Neuron (in vitro differentiated cells): Measurements from ENCODE around the gene OR2T2.
"Not testable (repeated sequence)": the region's sequence is repeated elsewhere in the genome, so short reads cannot be mapped to it uniquely, and the experiment has no call there.

Experiments used
- H2AFZ ChIP-seq: one replicate; pipeline ENCODE4 v1.6.1; 2013; ENCODE audit warnings: low read depth, mild to moderate bottlenecking, inconsistent platforms, low read length, moderate library complexity
- H3K27me3 ChIP-seq: one replicate; pipeline ENCODE4 v1.6.1; 2013; ENCODE audit warnings: low read length; ENCODE audit not compliant: insufficient read depth
- H3K36me3 ChIP-seq: one replicate; pipeline ENCODE4 v1.6.1; 2013; ENCODE audit warnings: low read length; ENCODE audit not compliant: insufficient read depth
- H3K4me1 ChIP-seq: one replicate; pipeline ENCODE4 v1.6.1; 2013; ENCODE audit warnings: low read length; ENCODE audit not compliant: insufficient read depth
- H3K4me3 ChIP-seq: 2 replicates; pipeline ENCODE4 v1.5.1; 2013; ENCODE audit warnings: mild to moderate bottlenecking, low read length, moderate library complexity
- H3K9me3 ChIP-seq: one replicate; pipeline ENCODE4 v1.6.1; 2013; ENCODE audit warnings: low read length

Gene OR2T2

DNA sequence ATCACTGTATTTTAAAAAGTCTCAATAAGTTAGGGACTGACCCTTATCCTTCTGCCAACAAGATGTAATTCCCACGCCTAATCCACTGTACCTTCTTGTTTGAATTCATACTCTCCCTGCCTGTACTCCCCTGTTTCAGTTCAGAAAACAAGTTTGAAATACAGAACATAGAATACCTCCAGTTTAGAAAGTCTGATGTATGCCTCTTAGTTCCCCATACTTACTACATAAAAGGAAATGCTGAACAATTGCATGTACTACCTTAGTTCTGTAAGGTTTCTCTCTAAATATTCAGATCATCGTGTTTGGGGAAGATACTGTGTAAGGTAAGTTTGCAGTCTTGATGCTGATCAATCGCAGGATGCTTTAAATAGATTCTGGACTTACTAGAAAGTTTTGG is 9.1 kb upstream of the OR2T2 start:
- not testable (repeated sequence) for H3K9me3 ChIP-seq, H3K4me1 ChIP-seq, H3K4me3 ChIP-seq, H3K36me3 ChIP-seq, H3K27me3 ChIP-seq, H2AFZ ChIP-seq

DNA sequence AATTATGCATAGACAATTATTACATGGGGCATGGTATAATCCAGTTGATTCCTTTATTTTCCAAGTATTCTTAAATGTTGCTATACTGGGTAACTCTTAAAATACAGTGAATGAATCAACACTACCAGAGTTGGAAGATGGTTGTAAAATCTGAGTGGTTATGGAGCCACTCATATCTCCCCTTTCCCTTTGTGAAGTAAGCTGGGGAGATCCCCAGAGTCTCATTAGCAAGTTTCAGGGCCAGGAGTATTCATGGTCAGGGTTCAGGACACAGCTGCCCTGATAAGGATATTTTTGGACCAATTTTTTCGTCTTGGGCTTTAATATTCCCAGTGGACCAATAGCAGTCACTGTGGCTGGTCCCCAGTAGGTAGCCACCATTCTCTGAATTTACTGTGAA is 6.8 kb upstream of the OR2T2 start:
- H3K36me3 ChIP-seq, H2AFZ ChIP-seq, H3K27me3 ChIP-seq, H3K9me3 ChIP-seq, H3K4me3 ChIP-seq, H3K4me1 ChIP-seq: not testable (repeated sequence)

DNA sequence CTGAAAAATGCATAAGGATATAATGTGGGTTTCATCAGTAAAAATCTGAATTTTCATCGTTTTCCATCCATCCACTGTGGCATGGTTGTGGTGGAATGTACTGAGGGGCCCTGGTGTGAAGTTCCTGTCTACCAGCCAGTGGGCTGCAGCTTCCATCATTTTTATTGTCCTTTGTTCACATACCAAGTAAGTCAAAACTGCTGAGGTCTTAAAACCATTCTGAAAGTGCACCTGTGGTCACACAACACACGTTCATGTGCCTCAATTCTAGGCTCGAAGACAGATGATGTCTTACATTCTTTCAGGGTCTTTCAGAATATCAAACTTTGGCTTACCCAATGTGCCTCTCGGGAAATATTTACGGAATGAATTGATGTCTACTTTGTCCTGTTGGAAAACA is 6.2 kb upstream of the OR2T2 start:
- H3K27me3 ChIP-seq, H3K9me3 ChIP-seq, H2AFZ ChIP-seq, H3K4me1 ChIP-seq, H3K4me3 ChIP-seq, H3K36me3 ChIP-seq: not testable (repeated sequence)

DNA sequence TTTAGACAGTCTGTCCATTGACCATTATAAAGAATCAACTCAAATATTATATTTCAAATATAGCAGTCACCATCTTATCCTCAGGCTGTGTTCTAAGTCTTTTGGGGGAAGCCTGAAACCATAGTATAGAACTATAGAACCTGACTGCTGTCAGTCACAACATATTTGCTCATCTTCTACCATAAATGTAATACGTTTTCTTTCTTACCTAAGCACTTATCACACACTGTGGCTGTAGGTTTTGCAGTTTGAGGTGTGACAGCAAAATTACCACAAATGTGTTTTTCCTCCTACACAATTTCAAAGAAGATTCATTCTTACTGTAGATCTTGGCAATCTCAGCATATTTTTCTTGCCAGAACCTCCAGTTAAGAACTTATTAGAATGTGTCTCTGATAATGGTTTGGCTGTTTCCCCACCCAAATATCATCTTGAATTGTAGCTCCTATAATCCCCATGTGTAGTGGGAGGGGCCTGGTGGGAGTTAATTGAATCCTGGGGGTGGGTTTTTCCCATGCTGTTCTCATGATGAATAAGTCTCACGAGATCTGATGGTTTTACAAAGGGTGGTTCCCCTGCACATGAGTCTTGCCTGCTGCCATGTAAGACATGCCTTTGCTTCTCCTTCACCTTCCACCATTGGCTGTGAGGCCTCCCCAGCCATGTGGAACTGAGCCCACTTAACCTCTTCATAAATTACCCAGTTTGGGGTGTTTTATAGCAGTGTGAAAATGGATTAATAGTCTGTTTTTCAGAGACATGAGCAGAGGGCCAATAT is 2.7 kb upstream of the OR2T2 start:
- H3K4me3 ChIP-seq, H3K27me3 ChIP-seq, H3K9me3 ChIP-seq, H3K4me1 ChIP-seq, H3K36me3 ChIP-seq, H2AFZ ChIP-seq: not testable (repeated sequence)

DNA sequence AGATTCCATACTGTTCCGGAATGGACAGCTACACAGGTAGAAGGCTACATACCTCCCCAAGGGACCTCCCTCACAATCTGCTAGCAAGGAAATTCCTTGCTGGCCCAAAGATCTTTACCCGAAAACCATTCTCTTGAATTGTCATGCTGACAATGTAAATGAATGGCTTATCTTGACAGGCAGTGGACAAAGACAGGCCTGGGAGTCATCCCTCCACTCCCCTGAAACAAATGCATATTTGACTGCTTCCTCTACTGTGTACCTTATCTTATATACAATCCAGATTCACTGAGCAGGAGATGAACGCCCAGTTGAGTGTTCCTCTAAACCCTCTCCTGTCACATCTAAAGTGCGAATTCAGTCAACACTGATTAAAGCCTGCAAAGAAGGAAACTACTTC is 834 bp upstream of the OR2T2 start:
- H3K36me3 ChIP-seq, H3K4me1 ChIP-seq: not testable (repeated sequence)

DNA sequence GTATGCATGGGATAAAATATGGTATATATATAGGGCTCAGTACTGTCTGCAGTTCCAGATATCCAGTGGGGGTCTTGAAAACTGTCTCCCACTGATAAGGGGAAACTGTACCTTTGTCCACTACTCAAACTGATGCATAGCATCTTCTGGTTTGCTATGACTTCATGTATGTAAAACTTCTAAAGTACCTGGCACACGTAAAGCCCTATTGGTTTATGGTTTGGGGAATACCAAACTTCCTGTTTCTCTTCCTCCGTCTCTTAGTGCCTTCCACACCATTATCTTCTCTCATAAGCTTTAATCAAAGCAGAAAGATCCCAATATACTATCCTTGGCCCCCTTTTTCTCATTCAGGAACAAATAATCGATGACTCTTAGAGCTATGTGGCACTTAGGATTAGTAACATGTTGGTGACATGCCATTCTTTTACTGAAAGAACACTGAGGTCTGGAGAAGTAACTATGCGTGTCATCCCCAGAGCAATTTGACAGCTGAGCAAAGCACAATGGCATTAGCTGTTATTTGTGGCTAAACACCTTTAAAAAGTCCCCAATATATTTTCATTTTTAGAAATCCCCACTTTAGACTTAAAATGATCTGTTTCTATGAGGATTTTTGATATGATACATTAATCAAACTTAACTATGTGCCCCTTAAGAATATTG is 3.1 kb downstream of the OR2T2 start:
- not testable (repeated sequence) for H3K4me3 ChIP-seq, H3K4me1 ChIP-seq, H3K36me3 ChIP-seq, H3K9me3 ChIP-seq, H3K27me3 ChIP-seq, H2AFZ ChIP-seq

More for the DNA sequence above, 834 bp upstream of the OR2T2 start:
- not testable (repeated sequence) for H3K27me3 ChIP-seq, H3K4me3 ChIP-seq, H2AFZ ChIP-seq, H3K9me3 ChIP-seq

DNA sequence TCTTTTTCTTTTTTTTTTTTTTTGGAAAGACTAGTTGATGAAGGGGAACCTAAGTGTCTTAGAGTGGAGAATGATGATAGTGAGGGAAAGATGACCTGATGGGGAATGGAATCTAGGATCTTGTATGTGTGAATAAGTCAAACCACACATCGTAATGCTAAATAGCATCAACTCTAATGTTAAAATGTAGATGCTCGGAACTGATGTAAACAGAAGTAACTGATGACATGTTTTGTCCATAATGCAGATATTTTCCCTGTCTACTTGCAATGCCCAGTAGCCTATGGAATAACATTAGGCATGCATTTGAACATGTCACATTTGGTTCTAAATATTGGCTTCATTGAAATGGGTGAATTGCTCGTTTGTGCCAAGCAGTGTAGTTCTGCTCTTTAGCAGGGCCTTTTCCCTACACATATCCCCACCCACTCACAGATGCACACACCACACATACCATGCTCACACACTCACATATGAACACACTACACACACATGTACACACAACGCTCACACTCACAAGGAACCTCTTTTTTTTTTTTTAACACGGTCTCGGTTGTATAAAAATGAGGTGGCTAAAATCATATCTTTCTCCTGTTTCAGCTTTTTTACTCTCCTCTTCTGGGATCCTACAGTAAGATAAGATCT is 4.5 kb downstream of the OR2T2 start:
- not testable (repeated sequence) for H2AFZ ChIP-seq, H3K4me1 ChIP-seq, H3K36me3 ChIP-seq, H3K27me3 ChIP-seq, H3K9me3 ChIP-seq, H3K4me3 ChIP-seq

DNA sequence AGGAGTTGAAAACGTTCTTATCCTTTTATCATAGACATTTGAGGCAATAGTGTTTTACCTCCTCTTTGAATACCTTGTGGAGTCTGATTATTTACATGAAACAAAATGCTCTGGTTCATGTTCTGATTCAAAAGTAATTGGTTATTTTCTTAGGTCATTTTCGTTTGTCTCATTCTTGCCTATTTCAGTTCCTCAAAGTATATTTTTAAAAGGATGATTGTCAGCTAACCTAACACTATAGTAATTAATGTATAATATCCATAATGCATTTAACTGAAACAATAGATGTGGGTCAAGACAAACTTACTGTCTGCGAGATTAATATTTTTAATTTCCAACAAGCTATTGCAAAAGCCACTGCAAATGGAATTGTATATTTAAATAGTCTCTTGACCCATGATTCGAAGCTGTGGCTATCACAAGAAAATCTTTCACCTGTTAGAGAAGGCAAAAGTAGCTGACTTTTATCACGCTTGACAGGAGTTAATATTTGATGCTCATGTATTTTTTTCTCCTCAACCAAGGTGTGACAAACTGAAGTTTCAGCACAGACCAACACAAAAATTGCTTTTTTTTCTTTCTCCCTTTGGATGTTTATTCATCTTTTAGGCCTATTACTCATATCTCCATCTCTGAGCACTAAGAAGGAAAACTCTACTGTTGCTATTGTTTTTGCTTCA is 5.2 kb downstream of the OR2T2 start:
- not testable (repeated sequence) for H3K4me3 ChIP-seq, H3K36me3 ChIP-seq, H3K9me3 ChIP-seq, H2AFZ ChIP-seq, H3K27me3 ChIP-seq, H3K4me1 ChIP-seq

DNA sequence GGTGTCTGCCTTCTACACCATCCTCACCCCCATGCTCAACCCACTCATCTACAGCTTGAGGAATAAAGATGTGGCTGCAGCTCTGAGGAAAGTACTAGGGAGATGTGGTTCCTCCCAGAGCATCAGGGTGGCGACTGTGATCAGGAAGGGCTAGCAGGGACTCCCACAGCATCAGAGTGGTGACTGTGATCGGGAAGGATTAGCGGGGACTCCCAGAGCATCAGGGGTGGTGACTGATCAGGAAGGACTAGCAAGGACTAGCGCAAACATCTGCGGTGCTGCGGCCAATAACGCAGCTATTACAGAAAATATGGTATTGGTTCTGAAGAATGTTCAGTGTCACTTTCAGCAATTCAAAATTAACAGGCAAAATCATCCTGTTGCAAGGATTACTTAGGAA is 8.2 kb downstream of the OR2T2 start:
- H3K27me3 ChIP-seq, H3K9me3 ChIP-seq, H3K36me3 ChIP-seq, H2AFZ ChIP-seq, H3K4me3 ChIP-seq, H3K4me1 ChIP-seq: not testable (repeated sequence)

DNA sequence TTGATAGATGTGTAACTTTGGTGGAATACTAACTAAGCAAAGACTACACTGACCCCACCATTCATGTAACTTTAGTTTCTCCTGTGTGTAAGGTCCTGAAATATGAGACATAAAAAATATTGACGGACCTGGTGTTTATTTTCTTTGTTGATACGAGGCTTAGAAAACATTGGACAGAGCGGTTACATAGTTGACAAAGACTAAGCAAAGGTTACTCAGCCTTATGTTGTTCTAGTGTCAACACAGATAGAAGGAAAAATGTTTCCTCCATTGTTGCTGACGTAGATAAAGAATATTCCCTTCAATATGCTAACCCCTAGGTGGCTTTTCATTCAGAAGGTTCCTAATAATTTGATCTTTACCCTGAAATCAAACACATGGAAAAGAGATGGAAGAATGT is 9.6 kb downstream of the OR2T2 start:
- not testable (repeated sequence) for H3K4me3 ChIP-seq, H3K36me3 ChIP-seq, H3K4me1 ChIP-seq, H2AFZ ChIP-seq, H3K9me3 ChIP-seq, H3K27me3 ChIP-seq

DNA sequence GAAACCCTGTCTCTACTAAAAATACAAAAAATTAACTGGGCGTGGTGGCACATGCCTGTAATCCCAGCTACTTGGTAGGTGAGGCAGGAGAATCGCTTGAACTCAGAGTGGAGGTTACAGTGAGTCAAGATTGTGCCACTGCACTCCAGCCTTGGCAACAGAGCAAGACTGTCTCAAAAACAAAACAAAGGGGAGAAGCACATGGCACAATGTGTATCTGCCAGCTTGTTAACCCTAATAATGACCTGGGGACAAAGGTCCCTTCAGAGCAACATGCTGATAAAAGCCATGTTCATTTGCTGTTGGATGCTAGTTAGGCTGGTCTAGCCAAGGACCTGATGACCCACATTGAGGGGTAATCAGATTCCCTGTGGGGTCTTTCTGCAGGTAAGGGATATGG is 11.2 kb downstream of the OR2T2 start:
- H3K36me3 ChIP-seq, H3K9me3 ChIP-seq, H3K4me1 ChIP-seq, H3K4me3 ChIP-seq, H3K27me3 ChIP-seq, H2AFZ ChIP-seq: not testable (repeated sequence)

DNA sequence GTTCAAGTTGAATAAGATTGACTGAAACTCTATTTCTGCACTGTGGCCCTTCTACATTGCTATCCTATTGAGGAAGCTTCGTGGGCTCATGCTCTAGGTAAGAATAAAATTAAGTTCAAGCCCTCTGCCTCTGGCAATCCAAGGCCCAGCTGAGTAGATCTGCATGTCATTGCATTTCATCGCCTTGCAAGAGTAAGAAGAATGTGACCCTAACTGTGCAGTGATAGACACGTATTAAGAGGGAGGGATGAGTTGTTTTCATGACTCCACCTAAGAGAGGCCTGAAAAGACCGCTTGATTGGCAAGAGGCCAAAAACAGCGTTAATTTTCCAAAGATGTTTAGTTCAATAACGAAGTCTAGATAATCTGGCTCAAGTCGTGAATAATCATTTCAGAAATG is 13.7 kb downstream of the OR2T2 start:
- H3K36me3 ChIP-seq, H3K27me3 ChIP-seq, H2AFZ ChIP-seq, H3K4me3 ChIP-seq, H3K4me1 ChIP-seq, H3K9me3 ChIP-seq: not testable (repeated sequence)

DNA sequence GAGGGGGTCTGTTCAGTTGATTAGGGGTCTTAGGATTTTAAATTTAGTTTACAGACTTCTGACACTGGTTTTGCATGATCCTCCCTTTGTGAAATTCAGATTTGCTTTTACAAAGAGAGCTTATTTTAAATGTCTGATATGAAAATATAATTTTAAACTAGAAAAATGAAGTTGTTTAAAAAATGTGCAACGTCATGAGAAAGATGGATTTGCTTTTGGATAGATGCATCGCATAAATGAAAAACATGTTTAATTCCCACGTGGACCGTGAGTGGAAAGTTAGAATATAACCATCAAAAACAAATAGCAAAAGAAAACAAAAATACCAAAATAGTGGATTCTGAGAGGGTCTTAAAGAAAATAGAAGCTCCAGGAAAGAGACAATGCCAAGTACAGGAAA is 25.7 kb downstream of the OR2T2 start:
- Histone ChIP-seq H3K9me3 (no peaks in the 10 kb centered on the region), H2AFZ (no peak overlapping the region), H3K4me3 (no peak overlapping the region), H3K4me1 (no peaks in the 10 kb centered on the region), H3K36me3 (no peaks in the 10 kb centered on the region), H3K27me3 (no peaks in the 10 kb centered on the region)
